Measurements from ENCODE around the gene C1orf87. TPM values are rescaled to one million over a fixed set of nuclear protein-coding genes. Genes with fewer than 3 reads are reported as not detected.

C1orf87 gene
- total RNA-seq, 1 donor: not detected

- TF ChIP-seq CTCF (IDR thresholded peaks at IDR 0.05; ENCODE audit: insufficient read depth, low read length): no peak
- no peak overlapping the region for H3K4me3 ChIP-seq (ENCODE audit: low read depth, low read length)
- no peak for DNase-seq (ENCODE audit: low read depth)
Observed at GRCh38 chr1:60008500-60008899, 65.1 kb downstream of the C1orf87 start.

- H3K4me3 ChIP-seq (ENCODE audit: low read depth, low read length): no peak overlapping the region
- DNase-seq (ENCODE audit: low read depth): no peak
- no peak for TF ChIP-seq CTCF (IDR thresholded peaks at IDR 0.05; ENCODE audit: insufficient read depth, low read length)
Observed at GRCh38 chr1:60000625-60001024, 72.9 kb downstream of the C1orf87 start.

GRCh38 chr1:59999746-60000145 is 73.8 kb downstream of the C1orf87 start:
- no peak for TF ChIP-seq CTCF (IDR thresholded peaks at IDR 0.05; ENCODE audit: insufficient read depth, low read length)
- no peak for DNase-seq (ENCODE audit: low read depth)
- no peak overlapping the region for H3K4me3 ChIP-seq (ENCODE audit: low read depth, low read length)

- no peak overlapping the region for H3K4me3 ChIP-seq (ENCODE audit: low read depth, low read length)
- DNase-seq (ENCODE audit: low read depth): no peak
- TF ChIP-seq CTCF (IDR thresholded peaks at IDR 0.05; ENCODE audit: insufficient read depth, low read length): no peak
Observed at GRCh38 chr1:59999006-59999405, 74.6 kb downstream of the C1orf87 start.

GRCh38 chr1:59997479-59998115 is 76.0 kb downstream of the C1orf87 start:
- no peak overlapping the region for H3K4me3 ChIP-seq (ENCODE audit: low read depth, low read length)
- DNase-seq (ENCODE audit: low read depth): no peak
- TF ChIP-seq CTCF (IDR thresholded peaks at IDR 0.05; ENCODE audit: insufficient read depth, low read length): no peak

- TF ChIP-seq CTCF (IDR thresholded peaks at IDR 0.05; ENCODE audit: insufficient read depth, low read length): no peak
- peak; percentile 90 for DNase-seq (ENCODE audit: low read depth)
- H3K4me3 ChIP-seq (ENCODE audit: low read depth, low read length): no peak overlapping the region
Observed at GRCh38 chr1:59994302-59995198, 79.0 kb downstream of the C1orf87 start.
